Ishikawa (cell line): ENCODE data around the gene SSBP3.

Experiments used
- CEBPB ChIP-seq: IDR thresholded peaks from 2 replicates; pipeline ENCODE4 v1.6.1; 2012
- CREB1 ChIP-seq: IDR thresholded peaks from 2 replicates; pipeline ENCODE4 v1.6.1; 2012; ENCODE audit warnings: low read depth
- EGR1 ChIP-seq: IDR thresholded peaks from 2 replicates; pipeline ENCODE4 v1.6.1; 2012
- EP300 ChIP-seq: IDR thresholded peaks from 2 replicates; pipeline ENCODE4 v1.6.1; 2012; ENCODE audit warnings: borderline replicate concordance
- FOXM1 ChIP-seq: IDR thresholded peaks from 2 replicates; pipeline ENCODE4 v1.6.1; 2012; ENCODE audit warnings: low read depth, borderline replicate concordance
- NFIC ChIP-seq: IDR thresholded peaks from 2 replicates; pipeline ENCODE4 v1.6.1; 2012
- RAD21 ChIP-seq: IDR thresholded peaks from 2 replicates; pipeline ENCODE4 v1.6.1; 2012; ENCODE audit warnings: low read depth
- TAF1 ChIP-seq: IDR thresholded peaks from 2 replicates; pipeline ENCODE4 v1.6.1; 2012; ENCODE audit warnings: low read depth, mild to moderate bottlenecking
- TCF12 ChIP-seq: IDR thresholded peaks from 2 replicates; pipeline ENCODE4 v1.6.1; 2012; ENCODE audit warnings: low read depth
- TEAD4 ChIP-seq: IDR thresholded peaks from 2 replicates; pipeline ENCODE4 v1.6.1; 2012
- YY1 ChIP-seq: IDR thresholded peaks from 2 replicates; pipeline ENCODE4 v1.6.1; 2012; ENCODE audit warnings: low read depth
- ZBTB7A ChIP-seq: IDR thresholded peaks from 2 replicates; pipeline ENCODE4 v1.6.1; 2012; ENCODE audit warnings: low read depth
- TF ChIP-seq, protein P1 (sequence below): IDR thresholded peaks from 2 replicates; pipeline ENCODE4 v1.6.1; 2012
- TF ChIP-seq, protein P2 (sequence below): IDR thresholded peaks from 2 replicates; pipeline ENCODE4 v1.6.1; 2012
- TF ChIP-seq, protein P3 (sequence below): IDR thresholded peaks from 2 replicates; pipeline ENCODE4 v1.6.1; 2012; ENCODE audit warnings: low read depth, mild to moderate bottlenecking

Gene SSBP3

DNA sequence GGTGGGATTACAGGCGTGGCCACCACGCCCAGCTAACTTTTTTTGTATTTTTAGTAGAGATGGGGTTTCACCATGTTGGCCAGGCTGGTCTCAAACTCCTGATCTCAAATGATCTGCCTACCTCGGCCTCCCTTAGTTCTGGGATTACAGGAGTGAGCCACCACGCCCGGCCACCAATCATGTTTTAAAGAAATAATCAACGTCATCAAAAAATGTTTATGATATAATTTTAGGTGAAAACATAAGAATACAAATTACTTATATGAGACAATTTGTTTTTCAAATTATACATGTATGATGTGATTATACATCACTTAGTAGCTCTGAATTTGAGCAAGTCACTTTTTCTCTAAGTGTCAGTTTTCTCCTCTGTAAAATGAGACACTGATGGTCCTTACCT, 31.6 kb upstream of the SSBP3 start:
- TF ChIP-seq, protein P1, sequence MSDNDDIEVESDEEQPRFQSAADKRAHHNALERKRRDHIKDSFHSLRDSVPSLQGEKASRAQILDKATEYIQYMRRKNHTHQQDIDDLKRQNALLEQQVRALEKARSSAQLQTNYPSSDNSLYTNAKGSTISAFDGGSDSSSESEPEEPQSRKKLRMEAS: no peak
- TF ChIP-seq TAF1 (no peak), RAD21 (no peak), CEBPB (no peak), EP300 (no peak), ZBTB7A (no peak), NFIC (no peak), TCF12 (no peak), FOXM1 (no peak), EGR1 (no peak), CREB1 (no peak), YY1 (no peak), TEAD4 (no peak)
- TF ChIP-seq, protein P2, sequence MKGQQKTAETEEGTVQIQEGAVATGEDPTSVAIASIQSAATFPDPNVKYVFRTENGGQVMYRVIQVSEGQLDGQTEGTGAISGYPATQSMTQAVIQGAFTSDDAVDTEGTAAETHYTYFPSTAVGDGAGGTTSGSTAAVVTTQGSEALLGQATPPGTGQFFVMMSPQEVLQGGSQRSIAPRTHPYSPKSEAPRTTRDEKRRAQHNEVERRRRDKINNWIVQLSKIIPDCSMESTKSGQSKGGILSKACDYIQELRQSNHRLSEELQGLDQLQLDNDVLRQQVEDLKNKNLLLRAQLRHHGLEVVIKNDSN: no peak
- TF ChIP-seq, protein P3, sequence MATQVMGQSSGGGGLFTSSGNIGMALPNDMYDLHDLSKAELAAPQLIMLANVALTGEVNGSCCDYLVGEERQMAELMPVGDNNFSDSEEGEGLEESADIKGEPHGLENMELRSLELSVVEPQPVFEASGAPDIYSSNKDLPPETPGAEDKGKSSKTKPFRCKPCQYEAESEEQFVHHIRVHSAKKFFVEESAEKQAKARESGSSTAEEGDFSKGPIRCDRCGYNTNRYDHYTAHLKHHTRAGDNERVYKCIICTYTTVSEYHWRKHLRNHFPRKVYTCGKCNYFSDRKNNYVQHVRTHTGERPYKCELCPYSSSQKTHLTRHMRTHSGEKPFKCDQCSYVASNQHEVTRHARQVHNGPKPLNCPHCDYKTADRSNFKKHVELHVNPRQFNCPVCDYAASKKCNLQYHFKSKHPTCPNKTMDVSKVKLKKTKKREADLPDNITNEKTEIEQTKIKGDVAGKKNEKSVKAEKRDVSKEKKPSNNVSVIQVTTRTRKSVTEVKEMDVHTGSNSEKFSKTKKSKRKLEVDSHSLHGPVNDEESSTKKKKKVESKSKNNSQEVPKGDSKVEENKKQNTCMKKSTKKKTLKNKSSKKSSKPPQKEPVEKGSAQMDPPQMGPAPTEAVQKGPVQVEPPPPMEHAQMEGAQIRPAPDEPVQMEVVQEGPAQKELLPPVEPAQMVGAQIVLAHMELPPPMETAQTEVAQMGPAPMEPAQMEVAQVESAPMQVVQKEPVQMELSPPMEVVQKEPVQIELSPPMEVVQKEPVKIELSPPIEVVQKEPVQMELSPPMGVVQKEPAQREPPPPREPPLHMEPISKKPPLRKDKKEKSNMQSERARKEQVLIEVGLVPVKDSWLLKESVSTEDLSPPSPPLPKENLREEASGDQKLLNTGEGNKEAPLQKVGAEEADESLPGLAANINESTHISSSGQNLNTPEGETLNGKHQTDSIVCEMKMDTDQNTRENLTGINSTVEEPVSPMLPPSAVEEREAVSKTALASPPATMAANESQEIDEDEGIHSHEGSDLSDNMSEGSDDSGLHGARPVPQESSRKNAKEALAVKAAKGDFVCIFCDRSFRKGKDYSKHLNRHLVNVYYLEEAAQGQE: no peak

DNA sequence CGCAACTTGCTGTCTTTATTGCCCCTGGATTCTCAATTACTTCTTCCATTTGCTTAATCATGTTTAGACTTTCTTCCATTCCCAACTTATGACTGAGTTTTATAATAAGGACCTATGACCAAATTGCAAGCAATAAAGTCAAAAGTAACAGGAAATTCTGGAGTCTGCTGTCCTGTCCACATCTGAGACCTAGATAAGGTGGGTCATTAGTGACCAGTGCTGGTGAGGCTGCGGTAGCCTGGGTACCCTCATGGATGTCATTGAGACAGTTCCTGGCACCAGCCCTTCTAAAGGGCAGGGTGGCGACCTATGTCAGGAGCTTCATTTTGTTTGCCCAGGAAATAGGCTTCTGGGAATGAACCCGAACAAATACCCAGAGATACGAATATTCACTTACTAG, 30.6 kb upstream of the SSBP3 start:
- TF ChIP-seq, protein P3: no peak
- TF ChIP-seq TAF1 (no peak), NFIC (no peak), FOXM1 (no peak), CREB1 (no peak), YY1 (no peak)
- TF ChIP-seq, protein P1: no peak

DNA sequence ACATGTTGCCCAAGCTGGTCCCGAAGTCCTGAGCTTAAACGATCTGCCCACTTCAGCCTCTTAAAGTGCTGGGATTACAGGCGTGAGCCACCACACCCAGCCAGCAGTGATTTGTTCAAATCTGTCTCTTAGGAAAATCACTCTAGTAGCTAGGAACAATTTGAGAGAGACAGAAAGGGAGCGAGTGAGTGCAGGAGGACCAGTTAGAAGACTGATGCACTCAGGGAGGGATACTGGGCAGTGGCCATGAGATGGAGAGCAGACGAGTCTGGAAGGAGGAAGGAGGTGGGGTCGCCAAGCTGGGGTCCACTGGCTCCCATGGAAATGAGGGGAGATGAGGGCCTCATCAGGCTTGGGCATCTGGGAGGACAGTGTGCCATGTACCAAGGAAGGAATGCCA, 23.6 kb upstream of the SSBP3 start:
- no peak for TF ChIP-seq ZBTB7A
- TF ChIP-seq, protein P3: no peak
- TF ChIP-seq CREB1: no peak
- TF ChIP-seq CEBPB: no peak
- TF ChIP-seq YY1: no peak
- no peak for TF ChIP-seq TCF12
- TF ChIP-seq FOXM1: no peak
- TF ChIP-seq TAF1: no peak
- no peak for TF ChIP-seq EGR1
- TF ChIP-seq RAD21: no peak
- TF ChIP-seq TEAD4: no peak
- TF ChIP-seq, protein P2: no peak
- TF ChIP-seq, protein P1: no peak
- no peak for TF ChIP-seq NFIC
- no peak for TF ChIP-seq EP300

DNA sequence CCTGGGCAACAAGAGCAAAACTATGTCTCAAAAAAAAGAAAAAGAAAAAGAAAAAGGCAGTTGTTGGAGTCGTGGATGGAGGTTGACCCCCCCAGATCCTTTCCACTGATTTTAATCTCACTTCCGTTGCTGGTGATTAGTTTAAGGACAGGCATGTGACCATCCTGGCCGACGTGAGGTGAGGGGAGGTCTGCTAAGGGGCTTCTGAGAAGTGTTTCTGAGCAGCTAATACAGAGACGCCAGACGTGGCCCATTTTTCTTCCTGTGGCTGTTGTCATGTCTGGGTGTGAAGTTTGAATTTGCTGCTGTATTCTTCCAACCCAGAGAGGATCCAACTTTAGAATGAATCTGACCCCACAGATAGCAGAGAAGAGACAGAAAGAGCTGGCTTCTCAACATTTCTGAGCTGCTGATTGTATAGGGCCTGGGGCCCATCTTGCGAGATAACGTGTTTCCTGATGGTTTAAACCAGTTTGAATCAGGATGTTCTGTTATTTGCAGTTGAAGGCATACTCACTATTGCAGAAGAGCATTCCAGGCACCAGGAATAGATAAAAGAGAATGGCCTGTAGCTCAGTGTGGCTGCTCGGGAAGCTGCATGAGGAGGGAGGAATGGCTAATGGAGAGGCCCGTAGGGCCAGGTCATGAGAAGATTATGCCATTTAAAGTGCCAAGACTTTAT, 22.8 kb upstream of the SSBP3 start:
- TF ChIP-seq, protein P2: no peak
- TF ChIP-seq CREB1: no peak
- no peak for TF ChIP-seq ZBTB7A
- no peak for TF ChIP-seq FOXM1
- TF ChIP-seq EP300: no peak
